K562 (cell line): ENCODE data around the gene RNH1. TPM values are rescaled to one million over a fixed set of nuclear protein-coding genes. Genes with fewer than 3 reads are reported as not detected.

Source experiments
- ATAC-seq: fragments of 200-7000 bp; cut with Tn5 transposase; 3 replicates; pipeline ENCODE4 v1.9.1; 2020; ENCODE audit warnings: moderate library complexity
- BruUV-seq: library from RNA; stranded (reverse); fragments of 400-500 nt; replicated peaks from 2 replicates; lab custom pipeline; 2021; lab: Mats Ljungman, UMichigan
- CTCF ChIA-PET: fragments of 300-600 bp; formaldehyde crosslinking; extraction: SDS; loops from one replicate; lab custom pipeline; 2021; ENCODE audit warnings: low intra/inter-chr PET ratio; lab: Yijun Ruan, JAX
- POLR2A ChIA-PET: fragments of 300-600, 350-650 bp; sonication (Branson Sonifier 250); formaldehyde crosslinking; extraction: SDS; loops from one replicate; lab custom pipeline; 2021; ENCODE audit warnings: antibody characterized with exemption, inconsistent platforms; lab: Yijun Ruan, JAX
- DNase-seq, 4 experiments: peaks; one replicate each; pipeline versions ENCODE4 v3.0.0 to v3.0.0-alpha.2; 2011 to 2018; ENCODE audit warnings: low spot score in 3 of 4, mixed read lengths in 3 of 4; ENCODE audit errors: extremely low read depth in 1 of 4
- FAIRE-seq: peaks from 2 replicates; lab custom pipeline; 2011; peaks lifted over from hg19 to GRCh38; lab: Jason Lieb, UNC
- H2AFZ ChIP-seq: 2 replicates; pipeline ENCODE4 v1.6.0; 2011; ENCODE audit warnings: low read depth, low read length, control low read depth, inconsistent platforms
- H3K27ac ChIP-seq: fragments of 200-600 bp; 3 replicates; pipeline ENCODE4 v1.8.0; 2011; ENCODE audit warnings: low read depth, mild to moderate bottlenecking, control low read depth, inconsistent platforms, low read length, moderate library complexity, mixed read lengths; ENCODE audit errors: extremely low read depth
- H3K27me3 ChIP-seq, 2 experiments: fragments of 300-600 bp in 1 of 2; 2 replicates in 1 of 2; 3 replicates in 1 of 2; pipeline versions ENCODE4 v1.6.0 to v1.8.0; 2011; ENCODE audit warnings: inconsistent platforms in 2 of 2, low read length in 2 of 2, mild to moderate bottlenecking in 1 of 2, mixed read lengths in 1 of 2, moderate library complexity in 1 of 2; ENCODE audit not compliant: control insufficient read depth in 2 of 2, insufficient read depth in 2 of 2
- H3K36me3 ChIP-seq: fragments of 300-600 bp; 3 replicates; pipeline ENCODE4 v1.8.0; 2011; ENCODE audit warnings: mild to moderate bottlenecking, low read length, inconsistent platforms; ENCODE audit not compliant: control insufficient read depth, insufficient read depth
- H3K4me1 ChIP-seq, 2 experiments: fragments of 200-600 bp in 1 of 2; replicated peaks in 1 of 2; 2 replicates in 1 of 2; 3 replicates in 1 of 2; pipeline versions ENCODE4 v1.5.1 to v1.8.0; 2011; ENCODE audit warnings: inconsistent platforms in 2 of 2, low read length in 2 of 2, mild to moderate bottlenecking in 1 of 2, mixed read lengths in 1 of 2, moderate library complexity in 1 of 2; ENCODE audit not compliant: control insufficient read depth in 2 of 2, insufficient read depth in 2 of 2
- H3K4me2 ChIP-seq: 2 replicates; pipeline ENCODE4 v1.6.1; 2011; ENCODE audit warnings: low read length, control low read depth, inconsistent platforms, mixed read lengths; ENCODE audit not compliant: insufficient read depth
- H3K4me3 ChIP-seq: fragments of 200-600 bp; sonication (generic), shearing (Covaris generic); 2 replicates; pipeline ENCODE4 v1.5.1; 2016; ENCODE audit warnings: control low read depth, inconsistent platforms
- H3K79me2 ChIP-seq: fragments of 200-600 bp; 3 replicates; pipeline ENCODE4 v1.8.0; 2011; ENCODE audit warnings: low read length, inconsistent platforms; ENCODE audit not compliant: control insufficient read depth, insufficient read depth
- H3K9ac ChIP-seq, 2 experiments: 2 replicates each; pipeline versions ENCODE4 v1.6.0 to v1.6.1; 2011; ENCODE audit warnings: low read depth in 2 of 2, low read length in 2 of 2, control low read depth in 1 of 2, inconsistent platforms in 1 of 2, mild to moderate bottlenecking in 1 of 2, mixed read lengths in 1 of 2; ENCODE audit not compliant: insufficient read depth in 1 of 2
- H3K9me1 ChIP-seq: one replicate; pipeline ENCODE4 v1.6.0; 2011; ENCODE audit warnings: inconsistent platforms, mild to moderate bottlenecking, low read length, moderate library complexity; ENCODE audit not compliant: control insufficient read depth, insufficient read depth
- H3K9me3 ChIP-seq: replicated peaks from 2 replicates; pipeline ENCODE4 v1.5.1; 2011; ENCODE audit warnings: low read depth, low read length, inconsistent platforms; ENCODE audit not compliant: control insufficient read depth, insufficient read depth
- H4K20me1 ChIP-seq: replicated peaks from 2 replicates; pipeline ENCODE4 v1.6.1; 2011; ENCODE audit warnings: low read length, inconsistent platforms, mixed read lengths; ENCODE audit not compliant: control insufficient read depth, insufficient read depth
- DMBX1 ChIP-seq: fragments of 250-450 bp; sonication (Bioruptor Pico); IDR thresholded peaks from 2 replicates; pipeline ENCODE4 v1.8.0; 2022; ENCODE audit warnings: inconsistent platforms, mild to moderate bottlenecking, moderate library complexity, borderline replicate concordance
- IRF1 ChIP-seq: sonication (generic); formaldehyde crosslinking; IDR thresholded peaks from 2 replicates; pipeline ENCODE4 v1.8.0; 2022; ENCODE audit warnings: missing genetic modification reagents, mild to moderate bottlenecking, borderline replicate concordance
- MTF1 ChIP-seq: fragments of 250-450 bp; sonication (Bioruptor Pico); IDR thresholded peaks from 2 replicates; pipeline ENCODE4 v1.9.0; 2021; ENCODE audit warnings: moderate library complexity, mild to moderate bottlenecking, inconsistent platforms, borderline replicate concordance
- POLR2A ChIP-seq: fragments of 450-650 bp; conservative IDR thresholded peaks from 2 replicates; pipeline ENCODE4 v1.6.1; 2016
- POLR2G ChIP-seq: fragments of 200-400 bp; formaldehyde crosslinking; IDR thresholded peaks from 2 replicates; pipeline ENCODE4 v1.6.1; 2017; ENCODE audit warnings: low read depth, mild to moderate bottlenecking, antibody characterized with exemption, low read length, moderate library complexity
- RBFOX2 ChIP-seq: fragments of 200-400 bp; formaldehyde crosslinking; IDR thresholded peaks from 2 replicates; pipeline ENCODE4 v1.6.1; 2017; ENCODE audit warnings: low read depth, mild to moderate bottlenecking, low read length, moderate library complexity
- ZNF696 ChIP-seq: fragments of 250-450 bp; sonication (Bioruptor Pico); conservative IDR thresholded peaks from 2 replicates; pipeline ENCODE4 v1.4.0; 2020; ENCODE audit warnings: mild to moderate bottlenecking, moderate library complexity
- WGBS: fragments of 100-300 bp; shearing (Covaris generic); methylation state at CpG from one replicate; pipeline ENCODE4 v1.1.6; 2016; ENCODE audit warnings: low coverage, mixed read lengths; ENCODE audit not compliant: insufficient coverage; ENCODE audit errors: missing lambda C conversion rate; 5-methylcytosine and 5-hydroxymethylcytosine counted together
- in situ Hi-C: fragments of 300-500 bp; cut with MboI; formaldehyde crosslinking; loops from 4 replicates; pipeline ENCODE4 v1.15.0; 2018; ENCODE audit warnings: inconsistent platforms, mixed read lengths
- intact Hi-C: fragments of 100-400 bp; cut with micrococcal nuclease; formaldehyde crosslinking; loops from 2 replicates; pipeline ENCODE4 v1.14.2; 2022
- polyA plus RNA-seq, 8 experiments: library from polyadenylated mRNA; depleted of rRNA in 4 of 8; stranded (reverse) in 5 of 8; unstranded in 3 of 8; fragments of >200 nt; fragmentation: Nextera tagmentation in 2 of 8; fragmentation: Illumina TruSeq in 1 of 8; extraction: Ambion mirVana in 2 of 8; extraction: Trizol in 1 of 8; gene quantifications; 2 replicates each; pipeline versions ENCODE4 v1.2.1 to v1.2.3, GENCODE V29; 2011 to 2014; ENCODE audit warnings: inconsistent platforms in 1 of 8, missing spikeins in 1 of 8
- total RNA-seq, 7 experiments: library from RNA; depleted of rRNA in 6 of 7; stranded (reverse); fragments of >200 nt in 6 of 7; fragmentation: Illumina TruSeq in 2 of 7; extraction: Trizol in 2 of 7; gene quantifications; 2 replicates each; pipeline versions ENCODE4 v1.2.1 to v1.2.3, GENCODE V29; 2011 to 2021; ENCODE audit warnings: low replicate concordance in 1 of 7

Gene RNH1
- total and polyA plus RNA-seq, 9 of the 15 experiments (the other 6 are each of a cell fraction or from before 2014, with no cell fraction given) = 2.5 to 160 (median 44.3) TPM

- 94% methylated on average over 22 of the region's 33 CpGs for WGBS
- no peak overlapping the region for H3K4me2 ChIP-seq
- TF ChIP-seq RBFOX2 = peak; percentile 51
- TF ChIP-seq DMBX1 (CRISPR knock-in tag) = no peak
- no peak for TF ChIP-seq ZNF696 (CRISPR knock-in tag)
- TF ChIP-seq POLR2G = peak; percentile 65
- in situ Hi-C loops (no loop called here), intact Hi-C loops (no loop called here)
- H3K27ac ChIP-seq = no peak overlapping the region
- H4K20me1 ChIP-seq = 0 out of 2 replicates have a peak, but pooled peaks cover 4% of the 10 kb centered on the region
- POLR2A ChIA-PET = interaction anchor here (0.6 to 1.0 kb wide), 3 partner anchors 12 to 1435 kb away, joined by 3 to 5 read pairs (median 4); no protein-coding TSS in a partner anchor
- H3K4me1 ChIP-seq = peaks cover 20 to 87% of the 10 kb centered on the region in 2 experiments
- no peak overlapping the region for H3K9ac ChIP-seq
- H2AFZ ChIP-seq = no peak overlapping the region
- peaks cover under 1% of the 10 kb centered on the region for H3K9me1 ChIP-seq
- peaks cover 17% of the 10 kb centered on the region for H3K79me2 ChIP-seq
- FAIRE-seq = no peak
- CTCF ChIA-PET = no interaction called here
- H3K27me3 ChIP-seq = no peaks in the 10 kb centered on the region
- DNase-seq = no peak
- no TSS peak for BruUV-seq
- no peak overlapping the region for H3K4me3 ChIP-seq
- no peaks in the 10 kb centered on the region for H3K9me3 ChIP-seq
- no peak for ATAC-seq
- peaks cover 35% of the 10 kb centered on the region; the same call in 1 of the 3 replicates for H3K36me3 ChIP-seq
These were observed 26.0 kb upstream of the RNH1 start for GRCh38 chr11:532986-533585.

- Histone ChIP-seq H2AFZ (no peak overlapping the region), H3K4me1 (peaks cover 15 to 84% of the 10 kb centered on the region in 2 experiments), H3K9me1 (no peaks in the 10 kb centered on the region), H3K36me3 (peaks cover 35% of the 10 kb centered on the region; the same call in 1 of the 3 replicates), H3K79me2 (peaks cover 17% of the 10 kb centered on the region), H3K9ac (no peak overlapping the region), H4K20me1 (0 out of 2 replicates have a peak, but pooled peaks cover 4% of the 10 kb centered on the region), H3K27me3 (no peaks in the 10 kb centered on the region), H3K27ac (no peak overlapping the region), H3K4me2 (no peak overlapping the region), H3K9me3 (no peaks in the 10 kb centered on the region), H3K4me3 (no peak overlapping the region)
- ChIA-PET CTCF (no interaction called here), POLR2A (interaction anchor here (0.8 to 1.0 kb wide), 2 partner anchors 11 to 14 kb away, joined by 3 to 5 read pairs; no protein-coding TSS in a partner anchor)
- TF ChIP-seq IRF1 (CRISPR knock-in tag) (no peak), MTF1 (CRISPR knock-in tag) (no peak), POLR2A (0 out of 2 replicates have a peak, but pooled peaks have one; percentile 4), RBFOX2 (0 out of 2 replicates have a peak, but pooled peaks have one; percentile 45), POLR2G (peak; percentile 41)
- FAIRE-seq (no peak), ATAC-seq (no peak), DNase-seq (peak in 1 of 4 experiments; percentile 20)
- in situ Hi-C loops = no loop called here
- BruUV-seq = no TSS peak
- intact Hi-C loops = no loop called here
- 95% methylated on average over 7 of the region's 23 CpGs for WGBS
These were observed 25.5 kb upstream of the RNH1 start for GRCh38 chr11:532527-532985.
